Measurements from ENCODE around the gene COMMD1.

DNA sequence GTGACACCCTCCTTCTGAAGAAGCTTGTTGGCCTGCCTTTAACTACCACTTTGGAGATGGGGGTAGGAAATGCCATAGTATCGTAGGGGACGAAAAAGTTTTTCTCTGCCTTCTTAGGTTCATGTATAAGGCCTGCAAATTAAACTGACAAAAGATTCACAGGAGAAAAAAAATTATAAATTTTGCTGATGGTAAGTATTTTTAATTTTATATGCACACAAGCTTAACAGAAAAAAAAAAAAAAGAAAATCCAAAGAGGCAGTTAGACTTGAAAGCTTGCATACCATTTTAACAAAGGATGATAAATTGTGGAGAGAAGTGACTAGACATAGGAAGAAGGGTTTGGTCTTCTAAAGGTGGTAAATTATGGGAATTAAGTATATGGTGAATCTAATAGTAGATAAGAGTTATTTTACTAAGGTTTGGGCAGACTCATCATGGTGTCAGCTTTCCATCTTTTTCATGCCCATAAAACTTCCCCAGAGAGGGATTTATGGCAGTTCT, 227.9 kb downstream of the COMMD1 start:
- TF ChIP-seq CTCF (IDR thresholded peaks at IDR 0.05; ENCODE audit: low read length) (no peak), EZH2 (optimal IDR thresholded peaks at IDR 0.05; ENCODE audit: low read depth, low read length) (no peak)
